NT2/D1 (cell line): Measurements from ENCODE around the gene KCNN1.

Experiments
- SUZ12 ChIP-seq: IDR thresholded peaks from 2 replicates; pipeline ENCODE4 v1.6.1; 2011; ENCODE audit not compliant: insufficient read length, insufficient read depth; ENCODE audit errors: extremely low read depth
- YY1 ChIP-seq: IDR thresholded peaks from 2 replicates; pipeline ENCODE4 v1.6.1; 2011; ENCODE audit not compliant: insufficient read length, insufficient read depth
- ZNF274 ChIP-seq: IDR thresholded peaks from 2 replicates; pipeline ENCODE4 v1.6.1; 2011; ENCODE audit warnings: mild to moderate bottlenecking, low read depth, low read length

DNA sequence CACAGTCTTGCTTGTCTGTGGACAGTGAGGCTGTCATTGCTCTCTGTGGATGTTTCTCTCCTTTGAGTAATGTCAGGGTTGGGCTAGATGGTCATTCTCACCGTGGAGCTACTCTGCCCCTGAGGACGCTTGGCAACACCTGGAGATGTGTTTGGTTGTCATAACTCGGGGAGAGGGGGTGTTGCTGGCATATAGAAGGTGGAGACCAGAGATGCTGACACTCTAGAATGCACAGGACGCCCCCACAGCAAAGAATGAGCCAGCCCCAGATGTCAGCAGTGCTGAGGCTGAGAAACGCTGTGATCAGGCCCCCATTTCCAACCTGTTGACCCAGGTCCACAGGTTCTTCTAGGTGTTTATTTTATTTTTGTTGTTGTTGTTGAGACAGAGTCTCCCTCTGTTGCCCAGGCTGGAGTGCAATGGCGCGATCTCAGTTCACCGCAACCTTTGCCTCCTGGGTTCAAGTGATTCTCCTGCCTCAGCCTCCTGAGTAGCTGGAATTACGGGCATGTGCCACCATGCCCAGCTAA is 29.5 kb upstream of the KCNN1 start:
- TF ChIP-seq SUZ12 = no peak
- TF ChIP-seq YY1 = no peak
- TF ChIP-seq ZNF274 = no peak
